Loucy (cell line): ENCODE measurements around the gene COL17A1.

Experiments used
- CTCF ChIP-seq: fragments of 200-600 bp; sonication (generic); conservative IDR thresholded peaks from 2 replicates; pipeline ENCODE4 v1.5.1; 2014; ENCODE audit warnings: mild to moderate bottlenecking, antibody characterized with exemption, low read length
- EZH2phosphoT487 ChIP-seq: fragments of 200-600 bp; IDR thresholded peaks from 2 replicates; pipeline ENCODE4 v1.6.1; 2018; ENCODE audit warnings: antibody characterized with exemption, mild to moderate bottlenecking, moderate library complexity, borderline replicate concordance

- TF ChIP-seq CTCF = no peak
- no peak for TF ChIP-seq EZH2phosphoT487
These were observed 64.4 kb downstream of the COL17A1 start for GRCh38 chr10:104021246-104021645.
